ENCODE measurements around the gene ANKRD63.

DNA sequence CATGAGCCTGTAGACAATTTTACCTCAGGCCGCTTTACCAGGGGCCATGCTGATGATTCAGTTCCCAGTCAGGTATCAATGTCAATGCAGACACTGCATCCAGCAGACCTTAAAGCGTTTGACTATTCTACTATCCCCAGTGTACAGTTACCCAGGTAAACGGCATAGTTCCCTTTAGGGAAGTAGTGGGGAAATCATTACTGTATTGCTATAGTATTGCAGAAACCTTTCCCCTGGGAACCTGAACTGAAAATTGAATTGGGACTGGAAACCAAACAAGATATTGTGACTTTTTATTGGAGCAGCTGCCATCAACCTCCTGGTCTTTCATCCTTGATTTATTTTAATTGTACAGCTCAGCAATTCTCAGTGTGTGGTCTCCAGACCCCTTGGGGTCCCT lies 34.1 kb upstream of the ANKRD63 start:
- TF ChIP-seq CTCF (IDR thresholded peaks at IDR 0.05): no peak
- TF ChIP-seq, protein P1, sequence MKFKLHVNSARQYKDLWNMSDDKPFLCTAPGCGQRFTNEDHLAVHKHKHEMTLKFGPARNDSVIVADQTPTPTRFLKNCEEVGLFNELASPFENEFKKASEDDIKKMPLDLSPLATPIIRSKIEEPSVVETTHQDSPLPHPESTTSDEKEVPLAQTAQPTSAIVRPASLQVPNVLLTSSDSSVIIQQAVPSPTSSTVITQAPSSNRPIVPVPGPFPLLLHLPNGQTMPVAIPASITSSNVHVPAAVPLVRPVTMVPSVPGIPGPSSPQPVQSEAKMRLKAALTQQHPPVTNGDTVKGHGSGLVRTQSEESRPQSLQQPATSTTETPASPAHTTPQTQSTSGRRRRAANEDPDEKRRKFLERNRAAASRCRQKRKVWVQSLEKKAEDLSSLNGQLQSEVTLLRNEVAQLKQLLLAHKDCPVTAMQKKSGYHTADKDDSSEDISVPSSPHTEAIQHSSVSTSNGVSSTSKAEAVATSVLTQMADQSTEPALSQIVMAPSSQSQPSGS (CRISPR knock-in tag; IDR thresholded peaks at IDR 0.05; ENCODE audit: borderline replicate concordance, low read depth): no peak
